Measurements from ENCODE around the gene AKR1C2.
"Not testable (repeated sequence)": the region's sequence is repeated elsewhere in the genome, so short reads cannot be mapped to it uniquely, and the experiment has no call there.

The AKR1C2 gene

GRCh38 chr10:4984971-4985594 lies 18.6 kb downstream of the AKR1C2 start:
- no peak for DNase-seq

GRCh38 chr10:4984223-4984622 lies 19.4 kb downstream of the AKR1C2 start:
- DNase-seq = no peak

- DNase-seq = peak; percentile 7
Measured at GRCh38 chr10:4983615-4984216, 19.9 kb downstream of the AKR1C2 start.

- DNase-seq = no peak
Measured at GRCh38 chr10:4982764-4983226, 20.9 kb downstream of the AKR1C2 start.

- peak; percentile 82 for DNase-seq
Measured at GRCh38 chr10:4981722-4982471, 21.8 kb downstream of the AKR1C2 start.

- DNase-seq = no peak
Measured at GRCh38 chr10:4980793-4981192, 22.9 kb downstream of the AKR1C2 start.

GRCh38 chr10:4978870-4979269 lies 24.8 kb downstream of the AKR1C2 start:
- DNase-seq = no peak

GRCh38 chr10:4977025-4977424 lies 26.6 kb downstream of the AKR1C2 start:
- DNase-seq = no peak

GRCh38 chr10:4974400-4974799 lies 29.3 kb downstream of the AKR1C2 start:
- DNase-seq = not testable (repeated sequence)

GRCh38 chr10:4973294-4973693 lies 30.4 kb downstream of the AKR1C2 start:
- not testable (repeated sequence) for DNase-seq

GRCh38 chr10:4972369-4973142 lies 31.1 kb downstream of the AKR1C2 start:
- not testable (repeated sequence) for DNase-seq

GRCh38 chr10:4970362-4970761 lies 33.3 kb downstream of the AKR1C2 start:
- not testable (repeated sequence) for DNase-seq

GRCh38 chr10:4969289-4969688 lies 34.4 kb downstream of the AKR1C2 start:
- DNase-seq = not testable (repeated sequence)

- not testable (repeated sequence) for DNase-seq
Measured at GRCh38 chr10:4967189-4967588, 36.5 kb downstream of the AKR1C2 start.

- not testable (repeated sequence) for DNase-seq
Measured at GRCh38 chr10:4965763-4966162, 37.9 kb downstream of the AKR1C2 start.

GRCh38 chr10:4963815-4964154 lies 39.9 kb downstream of the AKR1C2 start:
- DNase-seq = not testable (repeated sequence)

GRCh38 chr10:4962876-4963814 lies 40.5 kb downstream of the AKR1C2 start, which contains the start of gene AKR1C1:
TSS of gene AKR1C1 (plus strand) at chr10:4963415. CDS start at chr10:4963445, 30 bp downstream.
- DNase-seq = peak; percentile 11

GRCh38 chr10:4962308-4962707 lies 41.3 kb downstream of the AKR1C2 start:
- DNase-seq = not testable (repeated sequence)

GRCh38 chr10:4961558-4961957 lies 42.1 kb downstream of the AKR1C2 start:
- DNase-seq = not testable (repeated sequence)

- not testable (repeated sequence) for DNase-seq
Measured at GRCh38 chr10:4956955-4957645, 46.6 kb downstream of the AKR1C2 start.

- DNase-seq = not testable (repeated sequence)
Measured at GRCh38 chr10:4956088-4956487, 47.6 kb downstream of the AKR1C2 start.
